Smooth muscle cell (in vitro differentiated cells): ENCODE results near the gene UNC5A. TPM values are rescaled to one million over a fixed set of nuclear protein-coding genes. Genes with fewer than 3 reads are reported as not detected.

ENCODE experiments used
- DNase-seq: peaks from one replicate; lab custom pipeline; 2025; ENCODE audit not compliant: unreplicated experiment; lab: John Stamatoyannopoulos, UW
- H2AFZ ChIP-seq: fragments of 200-600 bp; sonication (generic); 2 replicates; pipeline ENCODE4 v1.6.0; 2016; ENCODE audit warnings: antibody characterized with exemption, low read depth, mild to moderate bottlenecking
- H3F3A ChIP-seq: fragments of 200-600 bp; sonication (generic); 2 replicates; pipeline ENCODE4 v1.6.0; 2017; ENCODE audit warnings: antibody characterized with exemption, low read depth
- H3K27ac ChIP-seq: fragments of 200-600 bp; sonication (generic); 2 replicates; pipeline ENCODE4 v1.5.1; 2016; ENCODE audit warnings: low read depth, mild to moderate bottlenecking
- H3K27me3 ChIP-seq: fragments of 200-600 bp; sonication (generic); 2 replicates; pipeline ENCODE4 v1.6.1; 2016; ENCODE audit warnings: low read depth, mild to moderate bottlenecking
- H3K36me3 ChIP-seq: fragments of 200-600 bp; sonication (generic); 2 replicates; pipeline ENCODE4 v1.5.1; 2016; ENCODE audit warnings: low read depth
- H3K4me1 ChIP-seq: fragments of 200-600 bp; sonication (generic); 2 replicates; pipeline ENCODE4 v1.5.1; 2016; ENCODE audit warnings: low read depth
- H3K4me2 ChIP-seq: fragments of 200-600 bp; sonication (generic); 2 replicates; pipeline ENCODE4 v1.6.0; 2016; ENCODE audit warnings: mild to moderate bottlenecking
- H3K4me3 ChIP-seq: fragments of 200-600 bp; sonication (generic); 2 replicates; pipeline ENCODE4 v1.5.1; 2016; ENCODE audit warnings: mild to moderate bottlenecking
- H3K79me2 ChIP-seq: fragments of 200-600 bp; sonication (generic); 2 replicates; pipeline ENCODE4 v1.6.0; 2016; ENCODE audit warnings: low read depth, mild to moderate bottlenecking
- H3K9ac ChIP-seq: fragments of 200-600 bp; sonication (generic); 2 replicates; pipeline ENCODE4 v1.6.0; 2016; ENCODE audit warnings: low read depth
- H3K9me3 ChIP-seq: fragments of 200-600 bp; sonication (generic); replicated peaks from 2 replicates; pipeline ENCODE4 v1.5.1; 2016; ENCODE audit warnings: low read depth
- H4K20me1 ChIP-seq: fragments of 200-600 bp; sonication (generic); 2 replicates; pipeline ENCODE4 v1.6.0; 2016; ENCODE audit warnings: low read depth
- CTCF ChIP-seq: fragments of 200-600 bp; sonication (generic); IDR thresholded peaks from 2 replicates; pipeline ENCODE4 v1.5.1; 2017; ENCODE audit warnings: borderline replicate concordance, mild to moderate bottlenecking, antibody characterized with exemption; ENCODE audit not compliant: insufficient read depth, poor library complexity, severe bottlenecking
- whole genome bisulfite sequencing: methylation state at CpG from one replicate; pipeline ENCODE4 v1.1.7; 2016; ENCODE audit warnings: low lambda C conversion rate; 5-methylcytosine and 5-hydroxymethylcytosine counted together
- polyA plus RNA-seq: library from polyadenylated mRNA; unstranded; fragments of >200 nt; fragmentation: Nextera tagmentation; extraction: Ambion mirVana; gene quantifications from 2 replicates; pipeline ENCODE4 v1.2.1, GENCODE V29; 2016
- total RNA-seq: library from RNA; depleted of rRNA; stranded (reverse); fragments of >200 nt; gene quantifications from 2 replicates; pipeline ENCODE4 v1.2.3, GENCODE V29; 2014

The UNC5A gene
- total and polyA plus RNA-seq, 2 experiments from 2014 or later, result not detected

DNA sequence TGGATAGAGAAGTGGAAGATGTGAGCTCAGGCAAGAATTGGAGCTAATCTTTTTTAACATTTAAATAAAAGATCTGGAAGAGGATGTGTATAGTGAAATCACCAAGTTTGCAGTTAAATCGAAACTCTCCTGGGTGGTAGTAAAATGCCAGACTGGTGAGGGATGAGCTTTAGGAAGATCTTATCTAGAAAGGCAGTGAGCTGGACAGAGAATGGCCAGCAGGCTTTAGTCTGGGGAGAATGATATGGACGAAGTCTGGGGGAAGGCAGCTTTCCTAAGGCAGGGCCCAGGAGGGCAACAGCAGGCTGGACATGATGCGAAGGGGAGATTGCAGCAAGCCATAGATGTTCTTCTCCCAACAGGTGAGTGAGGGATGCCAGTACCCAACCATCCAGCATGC is 25.6 kb downstream of the UNC5A start:
- Histone ChIP-seq H3K4me2 (no peak overlapping the region), H3K79me2 (no peaks in the 10 kb centered on the region), H3K9me3 (no peaks in the 10 kb centered on the region), H3K27me3 (peaks cover 25% of the 10 kb centered on the region), H3K9ac (no peak overlapping the region), H3K27ac (no peak overlapping the region), H4K20me1 (no peaks in the 10 kb centered on the region), H2AFZ (no peak overlapping the region), H3F3A (no peaks in the 10 kb centered on the region), H3K4me3 (no peak overlapping the region), H3K36me3 (no peaks in the 10 kb centered on the region), H3K4me1 (peaks cover 7% of the 10 kb centered on the region)
- no peak for DNase-seq
- 72% methylated on average over 3 of the region's 3 CpGs for WGBS
- TF ChIP-seq CTCF, result no peak

- DNase-seq, result no peak
- no peak overlapping the region for H2AFZ ChIP-seq
- H3K4me1 ChIP-seq, result peaks cover 7% of the 10 kb centered on the region
- TF ChIP-seq CTCF, result no peak
- H3K9ac ChIP-seq, result no peak overlapping the region
- no peaks in the 10 kb centered on the region for H3K79me2 ChIP-seq
- H3K9me3 ChIP-seq, result no peaks in the 10 kb centered on the region
- H3K27ac ChIP-seq, result no peak overlapping the region
- H3K27me3 ChIP-seq, result peaks cover 29% of the 10 kb centered on the region
- H3K4me3 ChIP-seq, result no peak overlapping the region
- no peaks in the 10 kb centered on the region for H3F3A ChIP-seq
- no peaks in the 10 kb centered on the region for H4K20me1 ChIP-seq
- no peak overlapping the region for H3K4me2 ChIP-seq
- H3K36me3 ChIP-seq, result no peaks in the 10 kb centered on the region
- 69% methylated on average over 15 of the region's 15 CpGs for WGBS
These were observed 26.7 kb downstream of the UNC5A start for GRCh38 chr5:176836811-176837706.

- Histone ChIP-seq H3K27me3 (peaks cover 23% of the 10 kb centered on the region), H4K20me1 (no peaks in the 10 kb centered on the region), H3K36me3 (no peaks in the 10 kb centered on the region), H3K27ac (no peak overlapping the region), H3K9me3 (no peaks in the 10 kb centered on the region), H3K9ac (no peak overlapping the region), H3K4me3 (no peak overlapping the region), H3K4me1 (peaks cover 7% of the 10 kb centered on the region), H3K79me2 (no peaks in the 10 kb centered on the region), H2AFZ (no peak overlapping the region), H3K4me2 (no peak overlapping the region), H3F3A (no peaks in the 10 kb centered on the region)
- TF ChIP-seq CTCF, result no peak
- 22% methylated on average over 16 of the region's 16 CpGs for WGBS
- DNase-seq, result peak; percentile 61
These were observed 27.4 kb downstream of the UNC5A start for GRCh38 chr5:176837707-176838115.
